ENCODE data around the gene CEACAM6.
"Not testable (repeated sequence)": the region's sequence is repeated elsewhere in the genome, so short reads cannot be mapped to it uniquely, and the experiment has no call there.

Gene CEACAM6
- 0 reads per million in 4 donors for total RNA-seq

GRCh38 chr19:41755328-41755913 lies at the start of gene CEACAM6:
Gene CEACAM6, plus strand, starts transcription at chr19:41755530. Its CDS starts 109 bp downstream, at chr19:41755639.
- DNase-seq = no peak

GRCh38 chr19:41706741-41707501 lies 48.4 kb upstream of the CEACAM6 start:
- peak; percentile 24 to 69 (median 54) for DNase-seq

DNA sequence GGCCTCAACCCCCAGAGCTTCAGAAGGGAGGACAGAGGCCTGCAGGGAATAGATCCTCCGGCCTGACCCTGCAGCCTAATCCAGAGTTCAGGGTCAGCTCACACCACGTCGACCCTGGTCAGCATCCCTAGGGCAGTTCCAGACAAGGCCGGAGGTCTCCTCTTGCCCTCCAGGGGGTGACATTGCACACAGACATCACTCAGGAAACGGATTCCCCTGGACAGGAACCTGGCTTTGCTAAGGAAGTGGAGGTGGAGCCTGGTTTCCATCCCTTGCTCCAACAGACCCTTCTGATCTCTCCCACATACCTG lies 47.9 kb upstream of the CEACAM6 start:
- no peak for DNase-seq

DNA sequence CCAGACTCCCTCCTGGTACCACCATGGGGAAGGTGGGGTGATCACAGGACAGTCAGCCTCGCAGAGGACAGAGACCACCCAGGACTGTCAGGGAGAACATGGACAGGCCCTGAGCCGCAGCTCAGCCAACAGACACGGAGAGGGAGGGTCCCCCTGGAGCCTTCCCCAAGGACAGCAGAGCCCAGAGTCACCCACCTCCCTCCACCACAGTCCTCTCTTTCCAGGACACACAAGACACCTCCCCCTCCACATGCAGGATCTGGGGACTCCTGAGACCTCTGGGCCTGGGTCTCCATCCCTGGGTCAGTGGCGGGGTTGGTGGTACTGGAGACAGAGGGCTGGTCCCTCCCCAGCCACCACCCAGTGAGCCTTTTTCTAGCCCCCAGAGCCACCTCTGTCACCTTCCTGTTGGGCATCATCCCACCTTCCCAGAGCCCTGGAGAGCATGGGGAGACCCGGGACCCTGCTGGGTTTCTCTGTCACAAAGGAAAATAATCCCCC lies 47.4 kb upstream of the CEACAM6 start:
- no peak for DNase-seq

- DNase-seq = no peak
Measured at GRCh38 chr19:41708481-41708880, 46.8 kb upstream of the CEACAM6 start, which contains the start of gene CEACAM5. Gene CEACAM5, plus strand, starts transcription at chr19:41708626. Its CDS starts 106 bp downstream, at chr19:41708732.

DNA sequence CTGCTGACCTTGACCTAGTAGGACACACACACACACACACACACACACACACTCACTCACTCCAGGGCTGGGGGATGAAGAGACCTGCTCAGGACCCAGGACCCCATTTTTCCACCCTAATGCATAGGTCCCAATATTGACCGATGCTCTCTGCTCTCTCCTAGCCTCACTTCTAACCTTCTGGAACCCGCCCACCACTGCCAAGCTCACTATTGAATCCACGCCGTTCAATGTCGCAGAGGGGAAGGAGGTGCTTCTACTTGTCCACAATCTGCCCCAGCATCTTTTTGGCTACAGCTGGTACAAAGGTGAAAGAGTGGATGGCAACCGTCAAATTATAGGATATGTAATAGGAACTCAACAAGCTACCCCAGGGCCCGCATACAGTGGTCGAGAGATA lies 45.8 kb upstream of the CEACAM6 start:
- not testable (repeated sequence) for DNase-seq

DNA sequence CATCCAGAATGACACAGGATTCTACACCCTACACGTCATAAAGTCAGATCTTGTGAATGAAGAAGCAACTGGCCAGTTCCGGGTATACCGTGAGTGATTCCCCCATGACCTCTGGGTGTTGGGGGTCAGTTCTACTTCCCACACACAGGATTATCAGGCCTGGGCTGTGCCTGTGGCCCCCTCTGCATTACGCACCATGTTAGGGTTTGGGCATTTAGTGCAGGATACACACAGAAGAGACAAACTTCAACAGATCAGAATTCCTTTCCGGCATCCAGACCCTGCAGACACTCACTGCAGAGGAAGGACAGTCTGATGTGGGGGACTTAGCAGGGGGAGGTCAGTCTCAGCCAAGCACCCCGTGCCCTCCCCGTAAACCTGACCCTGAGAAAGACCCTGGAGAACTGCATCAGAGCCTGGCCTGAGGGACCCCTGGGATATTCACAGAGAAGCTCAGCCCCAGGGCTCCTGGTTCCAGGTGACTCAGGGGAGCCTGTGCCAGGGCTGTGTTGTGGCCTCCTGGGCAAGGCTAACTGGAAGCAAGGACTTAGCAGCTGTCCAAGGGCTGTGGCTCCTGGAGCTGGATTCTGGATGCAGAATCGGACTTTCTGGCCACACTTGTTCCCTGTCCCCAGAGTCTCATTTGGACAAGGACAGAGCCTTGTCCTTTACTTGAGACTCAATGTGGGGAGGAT lies 45.2 kb upstream of the CEACAM6 start:
- DNase-seq = no peak

GRCh38 chr19:41711376-41712261 lies 43.7 kb upstream of the CEACAM6 start:
- no peak for DNase-seq

- DNase-seq = no peak
Measured at GRCh38 chr19:41714598-41714997, 40.7 kb upstream of the CEACAM6 start.

DNA sequence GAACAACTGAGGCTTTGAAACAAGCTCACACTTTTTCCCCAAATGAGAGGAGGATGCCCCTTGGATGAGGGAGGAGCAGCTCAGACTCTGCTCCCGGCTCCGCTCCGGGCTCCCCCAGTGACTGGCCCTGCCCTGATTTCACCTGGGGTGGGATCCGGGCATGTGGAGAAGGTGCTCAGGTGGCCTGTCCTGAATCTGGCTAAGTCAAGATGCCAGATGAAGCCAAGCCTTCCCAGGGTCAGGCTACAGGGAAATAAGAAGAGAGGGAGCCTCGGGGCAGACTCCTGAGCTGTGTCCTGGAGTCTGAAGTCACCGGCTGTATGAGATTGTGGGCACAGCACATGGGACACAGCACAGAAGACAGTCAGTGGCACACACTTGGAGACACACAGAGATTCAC lies 36.6 kb upstream of the CEACAM6 start:
- no peak for DNase-seq

- DNase-seq = no peak
Measured at GRCh38 chr19:41720103-41720502, 35.2 kb upstream of the CEACAM6 start.

- DNase-seq = no peak
Measured at GRCh38 chr19:41726493-41726892, 28.8 kb upstream of the CEACAM6 start.

DNA sequence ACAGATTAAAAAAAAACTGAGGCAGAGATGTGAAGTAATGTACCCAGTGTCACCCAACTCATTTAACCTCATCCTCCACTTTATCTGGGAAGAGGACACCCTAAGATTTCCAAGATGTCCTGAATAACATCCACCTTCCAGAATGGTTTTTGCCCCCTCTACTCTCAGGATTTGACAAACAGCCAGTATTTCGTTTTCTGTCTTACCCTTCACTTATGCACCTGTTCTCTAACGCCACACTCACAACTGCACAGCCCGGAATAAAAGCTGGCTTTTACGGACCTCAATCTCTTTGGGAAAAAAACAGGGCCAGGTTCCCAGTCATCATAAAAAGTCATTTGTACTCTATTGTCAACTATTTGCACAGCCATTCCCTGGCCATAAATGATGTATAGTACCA lies 21.2 kb upstream of the CEACAM6 start:
- DNase-seq = no peak

GRCh38 chr19:41734585-41734984 lies 20.7 kb upstream of the CEACAM6 start:
- DNase-seq = no peak

GRCh38 chr19:41735071-41735600 lies 20.2 kb upstream of the CEACAM6 start:
- DNase-seq = no peak

- no peak for DNase-seq
Measured at GRCh38 chr19:41739361-41739760, 16.0 kb upstream of the CEACAM6 start.

- no peak for DNase-seq
Measured at GRCh38 chr19:41740415-41741243, 14.7 kb upstream of the CEACAM6 start.

GRCh38 chr19:41741244-41741554 lies 14.1 kb upstream of the CEACAM6 start:
- no peak for DNase-seq

GRCh38 chr19:41744850-41745249 lies 10.5 kb upstream of the CEACAM6 start:
- no peak for DNase-seq

DNA sequence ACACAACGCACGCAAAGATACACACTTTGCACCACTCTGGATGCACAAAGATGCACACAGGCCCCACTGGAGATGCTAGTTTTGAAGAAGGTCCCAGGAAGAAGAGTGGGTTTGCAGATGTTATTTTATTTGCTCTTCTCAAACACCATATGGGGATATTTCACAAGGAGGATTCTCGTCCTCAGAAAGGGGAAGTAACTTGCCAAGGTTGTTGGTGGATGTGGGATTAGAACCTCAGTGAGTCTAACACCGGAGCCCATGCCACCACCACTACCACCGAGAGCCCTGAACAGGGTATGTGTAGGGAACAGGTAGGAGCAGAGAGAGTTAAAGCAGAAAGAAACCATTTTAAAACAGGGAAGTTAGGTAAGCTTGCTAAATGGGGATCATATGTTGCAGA lies 9.6 kb upstream of the CEACAM6 start:
- no peak for DNase-seq

DNA sequence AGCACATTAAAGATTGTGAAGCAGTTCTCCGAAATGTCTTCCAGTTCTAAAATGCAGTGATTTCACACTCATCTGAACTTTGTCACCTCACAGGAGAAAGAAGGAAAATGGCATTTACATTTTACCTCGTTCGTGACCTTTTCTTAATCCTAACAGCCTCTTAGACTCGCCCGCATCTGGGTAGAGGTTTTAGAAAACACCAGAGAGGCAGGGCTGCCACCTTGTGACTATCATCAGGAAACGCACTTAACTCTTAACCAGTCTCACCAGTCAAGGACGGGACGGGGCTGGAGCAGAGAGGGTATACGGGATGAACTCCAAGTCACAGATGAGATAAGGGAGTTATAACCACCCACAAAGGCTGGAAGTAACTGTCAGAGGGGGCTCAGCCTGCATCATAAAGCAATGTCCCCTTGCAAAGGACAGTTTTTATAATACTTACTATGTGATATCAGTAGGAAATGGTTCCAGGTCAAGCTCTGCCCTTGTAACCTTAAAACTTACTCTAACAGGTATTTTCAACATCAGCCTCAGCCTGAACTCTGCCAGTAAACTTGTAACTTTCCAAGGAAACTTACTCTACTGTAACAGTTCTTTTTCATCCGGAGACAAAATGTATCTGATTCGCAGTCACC lies 8.6 kb upstream of the CEACAM6 start:
- peak in 3 of 5 donors; percentile 9 to 39 (median 29) for DNase-seq
